Cardiac fibroblast (primary cell): ENCODE results near the gene HORMAD2.
"Not testable (repeated sequence)": the region's sequence is repeated elsewhere in the genome, so short reads cannot be mapped to it uniquely, and the experiment has no call there.

Experiments used
- DNase-seq, 2 donors: peaks; one replicate each; pipeline versions ENCODE4 v3.0.0 to v3.0.0-alpha.2; 2010; ENCODE audit warnings: low read depth in 2 of 2
- H3K4me3 ChIP-seq, 2 donors: replicated peaks in 1 of 2; 1 replicate in 1 of 2; 2 replicates in 1 of 2; pipeline ENCODE4 v1.5.1; 2011; ENCODE audit warnings: low read depth in 2 of 2, low read length in 2 of 2, mild to moderate bottlenecking in 2 of 2, moderate library complexity in 1 of 2
- TF ChIP-seq, protein P1 (sequence below): IDR thresholded peaks from one replicate; pipeline ENCODE4 v1.5.1; 2011; ENCODE audit warnings: low read depth, mild to moderate bottlenecking, low read length, inconsistent platforms

The HORMAD2 gene

DNA sequence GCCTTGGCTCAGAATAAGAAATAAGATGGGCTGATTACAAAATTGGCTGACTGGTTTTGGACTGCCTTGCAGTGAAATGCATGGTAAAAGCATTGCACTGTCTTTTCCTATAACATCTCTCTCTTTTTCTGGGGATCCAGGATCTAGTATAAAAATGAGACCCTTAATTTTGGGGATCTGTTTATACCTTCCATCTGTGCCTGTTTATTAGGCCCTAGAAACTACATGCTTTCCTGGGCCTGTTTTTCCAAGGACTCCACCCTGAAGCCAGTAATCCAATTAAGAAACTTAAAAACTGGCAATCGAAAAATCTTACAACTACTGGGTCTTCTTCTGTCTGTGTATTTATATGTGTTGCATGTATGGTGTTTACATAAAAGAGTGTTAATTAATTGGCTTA lies 14.5 kb downstream of the HORMAD2 start:
- no peak overlapping the region for H3K4me3 ChIP-seq
- TF ChIP-seq, protein P1, sequence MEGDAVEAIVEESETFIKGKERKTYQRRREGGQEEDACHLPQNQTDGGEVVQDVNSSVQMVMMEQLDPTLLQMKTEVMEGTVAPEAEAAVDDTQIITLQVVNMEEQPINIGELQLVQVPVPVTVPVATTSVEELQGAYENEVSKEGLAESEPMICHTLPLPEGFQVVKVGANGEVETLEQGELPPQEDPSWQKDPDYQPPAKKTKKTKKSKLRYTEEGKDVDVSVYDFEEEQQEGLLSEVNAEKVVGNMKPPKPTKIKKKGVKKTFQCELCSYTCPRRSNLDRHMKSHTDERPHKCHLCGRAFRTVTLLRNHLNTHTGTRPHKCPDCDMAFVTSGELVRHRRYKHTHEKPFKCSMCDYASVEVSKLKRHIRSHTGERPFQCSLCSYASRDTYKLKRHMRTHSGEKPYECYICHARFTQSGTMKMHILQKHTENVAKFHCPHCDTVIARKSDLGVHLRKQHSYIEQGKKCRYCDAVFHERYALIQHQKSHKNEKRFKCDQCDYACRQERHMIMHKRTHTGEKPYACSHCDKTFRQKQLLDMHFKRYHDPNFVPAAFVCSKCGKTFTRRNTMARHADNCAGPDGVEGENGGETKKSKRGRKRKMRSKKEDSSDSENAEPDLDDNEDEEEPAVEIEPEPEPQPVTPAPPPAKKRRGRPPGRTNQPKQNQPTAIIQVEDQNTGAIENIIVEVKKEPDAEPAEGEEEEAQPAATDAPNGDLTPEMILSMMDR = no peak
- no peak for DNase-seq

DNA sequence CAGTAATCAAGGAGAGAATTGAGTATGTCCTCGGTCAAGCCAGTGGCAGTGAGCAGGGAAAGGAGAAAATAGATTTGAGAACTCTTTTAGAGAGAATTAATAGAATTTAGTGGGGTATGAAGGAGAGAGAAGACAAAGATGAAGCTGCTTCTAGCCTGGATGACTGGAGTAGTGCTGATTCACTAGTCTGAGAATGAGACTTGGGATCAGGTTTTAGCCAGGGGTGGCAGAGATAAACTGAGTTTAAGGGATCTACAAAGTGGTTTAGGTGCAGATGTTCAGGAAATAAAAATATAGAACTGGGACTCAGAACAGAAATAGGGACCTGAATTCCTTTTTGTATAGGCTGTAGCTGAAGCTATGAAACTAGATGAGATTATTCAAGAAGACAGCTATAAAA lies 17.6 kb downstream of the HORMAD2 start:
- TF ChIP-seq, protein P1 = no peak
- no peak for DNase-seq
- H3K4me3 ChIP-seq = no peak overlapping the region

DNA sequence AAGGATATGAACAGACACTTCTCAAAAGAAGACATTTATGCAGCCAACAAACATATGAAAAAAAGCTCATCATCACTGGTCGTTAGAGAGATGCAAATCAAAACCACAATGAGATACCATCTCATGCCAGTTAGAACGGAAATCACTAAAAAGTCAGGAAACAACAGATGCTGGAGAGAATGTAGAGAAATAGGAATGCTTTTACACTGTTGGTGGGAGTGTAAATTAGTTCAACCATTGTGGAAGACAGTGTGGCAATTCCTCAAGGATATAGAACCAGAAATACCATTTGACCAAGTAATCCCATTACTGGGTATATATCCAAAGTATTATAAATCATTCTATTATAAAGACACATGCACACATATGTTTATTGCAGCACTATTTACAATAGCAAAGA lies 20.5 kb downstream of the HORMAD2 start:
- not testable (repeated sequence) for DNase-seq, H3K4me3 ChIP-seq

DNA sequence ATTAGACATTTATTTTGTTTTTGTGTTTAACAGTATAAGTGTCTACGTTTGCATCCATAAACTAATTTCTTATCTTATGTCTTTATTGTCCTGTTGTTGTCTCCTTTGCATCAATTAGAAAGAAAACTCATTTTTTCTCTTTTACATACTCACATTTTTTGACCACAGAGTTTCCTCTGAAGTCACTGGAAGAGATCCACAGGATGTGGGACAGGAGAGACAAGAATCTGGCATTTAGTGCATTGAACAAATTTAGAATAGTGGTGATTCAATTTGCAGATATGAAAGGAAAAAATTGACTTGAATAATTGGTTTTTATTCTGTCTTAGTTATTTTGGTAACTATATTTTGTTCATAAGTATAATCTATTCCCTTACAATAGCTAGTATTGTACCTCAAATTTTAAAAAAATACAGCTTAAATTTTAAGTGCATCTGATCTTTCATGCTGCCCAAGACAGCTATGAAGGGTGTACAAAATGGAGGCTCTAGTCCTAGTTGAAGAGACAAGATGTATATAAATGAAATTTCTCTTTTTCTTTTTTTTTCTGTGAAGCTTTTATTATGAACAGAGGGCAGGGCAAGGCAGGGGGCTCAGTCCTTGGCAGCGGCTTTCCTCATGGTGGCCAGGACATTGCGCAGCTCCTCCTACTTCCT lies 24.4 kb downstream of the HORMAD2 start:
- TF ChIP-seq, protein P1 = no peak
- peak in 1 of 2 donors; percentile 41 for DNase-seq
- no peak overlapping the region for H3K4me3 ChIP-seq

GRCh38 chr22:30105483-30105882 lies 25.2 kb downstream of the HORMAD2 start:
- no peak for DNase-seq
- TF ChIP-seq, protein P1 = no peak
- H3K4me3 ChIP-seq = no peak overlapping the region

GRCh38 chr22:30113494-30113893 lies 33.2 kb downstream of the HORMAD2 start:
- no peak overlapping the region for H3K4me3 ChIP-seq
- TF ChIP-seq, protein P1 = no peak
- no peak for DNase-seq

- DNase-seq = no peak
- H3K4me3 ChIP-seq = no peak overlapping the region
- TF ChIP-seq, protein P1 = no peak
These were observed 34.1 kb downstream of the HORMAD2 start for GRCh38 chr22:30114361-30114760.
